Suprapubic skin (tissue), 3 donors: ENCODE data around the gene TMCO4.

Source experiments
- CTCF ChIP-seq, 2 donors: fragments of 200-600 bp in 1 of 2; fragments of 450-650 bp in 1 of 2; sonication (generic) in 1 of 2; IDR thresholded peaks; one replicate each; pipeline ENCODE4 v1.5.1; 2016 to 2019; ENCODE audit warnings: antibody characterized with exemption in 2 of 2, mild to moderate bottlenecking in 1 of 2, moderate library complexity in 1 of 2
- EP300 ChIP-seq: sonication (generic); formaldehyde crosslinking; IDR thresholded peaks from one replicate; pipeline ENCODE4 v1.6.1; 2017; ENCODE audit warnings: antibody characterized with exemption

DNA sequence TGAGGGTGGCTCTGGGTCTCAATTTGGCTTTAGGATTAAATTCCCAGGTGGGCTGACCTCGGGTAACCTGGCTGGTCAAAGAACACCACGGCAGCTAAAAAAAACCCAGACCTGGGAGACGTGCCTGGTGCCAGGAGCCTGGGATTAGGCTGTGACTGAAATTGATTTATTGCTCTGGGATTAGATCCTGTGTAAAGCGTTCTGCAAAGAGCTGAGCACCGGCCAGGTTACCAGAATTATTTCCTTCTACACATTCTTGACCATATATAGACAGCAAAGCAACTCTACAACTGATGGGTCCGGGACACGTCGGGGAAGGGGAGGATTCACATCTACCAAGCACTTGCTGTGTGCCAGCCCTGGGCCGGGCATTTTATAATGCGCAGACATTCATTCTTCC lies 45.2 kb downstream of the TMCO4 start:
- TF ChIP-seq CTCF (IDR thresholded peaks at IDR 0.05), result no peak
- TF ChIP-seq EP300, result no peak
